IPS DF 4.7 (cell line): Measurements from ENCODE around the gene KCNIP2.

Experiments used
- DNase-seq: peaks from one replicate; pipeline ENCODE4 v3.0.0-alpha.2; 2013; ENCODE audit warnings: low spot score; ENCODE audit errors: extremely low read depth

KCNIP2 gene

DNA sequence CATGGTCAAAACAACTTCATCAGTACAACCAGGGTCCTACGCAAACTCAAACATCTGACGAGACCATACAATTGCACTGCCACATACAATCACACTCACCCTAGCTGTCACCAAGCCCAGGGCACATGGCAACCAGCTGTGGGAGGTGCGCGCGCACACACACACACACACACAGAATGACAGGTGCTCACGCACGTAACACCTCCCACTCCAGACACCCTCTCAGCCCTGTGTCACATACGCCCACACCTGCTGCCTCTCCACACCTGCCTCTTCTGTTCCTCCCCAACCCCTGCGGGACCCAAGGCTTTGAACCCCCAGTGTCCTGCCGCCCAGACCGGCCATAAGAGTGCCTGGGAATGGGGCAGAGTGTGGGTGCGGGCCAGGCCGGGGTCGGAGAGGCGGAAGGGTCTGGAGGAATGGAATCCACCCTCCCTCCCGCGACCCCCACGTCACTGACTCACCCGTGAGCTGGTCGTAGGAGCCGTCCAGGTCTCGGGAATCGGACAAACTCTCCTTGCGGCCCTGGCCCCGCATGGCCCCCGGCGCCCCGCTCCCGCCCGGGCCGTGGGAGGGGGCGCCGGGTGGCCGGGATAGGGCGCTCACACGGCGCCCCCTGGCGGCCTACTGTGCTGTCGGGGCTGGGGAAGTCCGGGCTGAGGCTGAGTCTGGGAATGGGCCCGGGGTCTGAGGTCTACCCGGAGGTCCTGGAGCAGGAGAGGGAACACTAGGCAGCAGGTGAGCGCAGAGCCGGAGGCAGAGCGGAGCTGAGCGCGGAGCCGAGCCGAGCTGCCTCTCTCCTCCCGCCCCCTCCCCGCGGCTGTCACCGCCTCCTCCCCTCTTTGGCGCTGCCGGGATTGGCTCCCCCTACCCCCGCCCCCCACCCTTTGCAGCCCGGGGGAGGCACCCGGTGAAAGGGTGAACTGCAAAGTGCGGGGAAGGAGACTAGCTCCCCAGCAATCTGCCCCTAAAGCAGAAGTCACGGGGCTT, at the start of gene KCNIP2:
KCNIP2 (minus strand) TSS at position 769 of the 990 bp plus-strand sequence; CDS start at position 537, 232 bp downstream.
- DNase-seq = no peak

DNA sequence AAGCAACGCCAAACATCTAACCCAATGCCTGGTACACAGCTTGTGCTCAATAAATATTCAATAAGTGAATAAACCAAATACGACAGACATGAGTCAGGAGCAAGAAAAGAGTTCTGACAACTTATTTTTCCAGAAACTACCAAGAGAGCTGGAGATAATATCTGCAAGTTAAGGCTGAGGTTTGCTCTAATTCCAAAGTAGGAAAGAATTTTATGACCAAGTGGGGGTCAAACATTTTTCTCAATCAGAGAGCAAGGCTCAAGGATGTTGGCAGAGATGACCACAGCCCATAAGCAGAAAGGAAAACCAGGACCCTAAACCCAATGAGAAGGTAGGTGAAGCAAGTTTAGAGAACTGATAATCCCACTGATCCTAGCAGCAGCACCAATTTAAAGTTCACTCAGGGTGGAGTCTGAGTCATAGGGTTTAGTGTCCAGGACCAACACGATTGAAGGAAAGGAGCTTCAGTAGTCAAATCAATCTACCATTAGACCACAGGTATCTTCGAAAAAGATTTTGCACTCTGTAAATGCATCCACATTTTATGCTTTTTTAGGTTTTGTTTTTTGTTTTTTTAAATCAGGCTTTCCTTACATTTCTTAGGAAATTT, 49.3 kb upstream of the KCNIP2 start:
- DNase-seq = no peak

DNA sequence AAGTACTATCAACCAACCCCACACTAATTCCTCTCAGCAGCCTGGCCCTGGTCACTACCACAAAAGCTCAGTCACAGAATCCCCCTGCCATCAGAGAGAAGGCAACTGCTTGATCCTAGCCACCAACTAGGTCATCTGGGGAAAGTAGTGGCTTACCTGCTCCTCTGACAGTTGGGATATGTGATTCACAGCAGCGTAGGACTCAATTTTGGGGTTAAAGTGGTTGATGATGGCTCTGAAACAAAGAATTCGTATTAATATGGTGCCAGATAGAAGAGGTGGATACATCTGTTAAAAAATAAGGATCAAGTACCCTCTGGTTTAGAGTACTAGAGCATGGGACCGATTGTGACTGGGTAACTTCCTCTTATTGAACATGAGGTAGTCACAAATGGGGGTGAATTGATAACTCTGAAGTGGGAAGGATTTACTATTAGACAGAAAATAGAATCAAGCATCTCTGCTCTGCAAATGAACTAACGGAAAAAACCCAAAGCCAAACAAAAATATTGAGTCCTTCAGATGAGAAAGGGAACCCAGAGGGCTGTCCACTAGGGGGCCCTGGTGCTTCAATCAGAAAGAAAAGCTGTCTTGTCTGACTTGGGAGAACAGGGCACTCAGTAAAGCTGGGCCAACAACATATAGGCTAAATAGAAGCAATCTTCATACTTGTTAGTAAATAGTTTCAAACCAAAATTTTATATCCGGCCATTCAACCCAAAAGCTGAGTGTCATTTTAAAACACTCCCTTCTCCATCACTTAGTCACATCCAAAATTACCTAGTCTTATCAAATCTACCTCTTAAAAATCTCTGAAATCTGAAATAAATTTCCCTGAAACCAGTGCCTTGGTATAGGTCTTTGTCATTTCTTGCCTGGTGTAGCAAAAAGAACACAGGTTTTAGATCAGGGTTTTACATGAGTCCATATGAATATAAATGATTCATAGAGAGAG, 45.9 kb upstream of the KCNIP2 start:
- no peak for DNase-seq

DNA sequence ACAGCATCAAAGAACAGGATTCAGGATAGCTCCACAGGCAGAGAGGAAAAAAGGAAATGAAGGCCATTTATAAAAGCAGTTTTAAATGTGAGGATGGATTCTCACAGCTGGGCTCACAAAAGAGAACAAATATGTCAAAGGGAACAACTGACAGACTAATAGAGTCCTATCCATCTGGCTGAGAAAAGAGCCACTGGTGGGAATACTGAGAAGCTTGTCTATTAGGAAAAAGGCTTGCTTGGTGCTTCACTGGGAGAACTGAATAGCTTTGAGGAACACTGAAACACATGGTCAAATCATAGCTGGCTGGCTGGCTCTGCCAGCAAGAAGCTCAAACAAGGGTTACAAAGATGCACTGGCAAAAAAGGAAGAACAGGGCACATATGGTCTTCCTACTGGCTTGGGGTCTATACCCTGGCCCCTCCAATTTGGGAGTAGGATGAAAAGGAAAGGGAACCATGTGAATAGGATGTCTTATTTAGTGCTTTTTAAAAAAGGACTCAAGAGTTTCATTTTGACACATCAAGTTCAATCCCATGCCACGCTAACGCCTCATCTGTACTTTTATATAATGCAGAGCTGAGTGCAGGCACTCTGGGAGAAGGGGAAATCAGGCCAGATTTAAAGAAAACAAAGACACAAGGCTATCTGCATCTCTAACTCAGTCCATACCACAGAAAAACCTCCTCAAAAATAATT, 44.8 kb upstream of the KCNIP2 start:
- DNase-seq = no peak

DNA sequence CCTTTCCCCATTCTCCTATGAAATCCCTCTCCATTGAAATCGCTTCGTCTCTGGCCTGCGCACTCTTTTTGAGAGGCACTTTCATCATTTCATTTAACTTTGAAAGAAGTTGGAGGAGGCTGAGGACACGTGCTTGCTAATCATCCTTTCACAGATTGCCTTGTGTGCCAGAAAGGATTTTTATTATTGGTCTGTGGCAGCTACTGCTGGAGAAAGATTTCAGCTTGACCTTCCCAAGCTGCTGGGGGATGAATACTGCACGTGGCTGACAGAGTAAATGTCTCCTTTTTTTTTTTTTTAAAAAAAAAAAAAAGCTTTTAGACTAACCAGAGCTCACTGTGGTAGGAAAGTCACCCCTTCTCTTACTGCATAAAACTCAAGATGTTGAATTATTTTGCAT, 44.2 kb upstream of the KCNIP2 start:
- no peak for DNase-seq

DNA sequence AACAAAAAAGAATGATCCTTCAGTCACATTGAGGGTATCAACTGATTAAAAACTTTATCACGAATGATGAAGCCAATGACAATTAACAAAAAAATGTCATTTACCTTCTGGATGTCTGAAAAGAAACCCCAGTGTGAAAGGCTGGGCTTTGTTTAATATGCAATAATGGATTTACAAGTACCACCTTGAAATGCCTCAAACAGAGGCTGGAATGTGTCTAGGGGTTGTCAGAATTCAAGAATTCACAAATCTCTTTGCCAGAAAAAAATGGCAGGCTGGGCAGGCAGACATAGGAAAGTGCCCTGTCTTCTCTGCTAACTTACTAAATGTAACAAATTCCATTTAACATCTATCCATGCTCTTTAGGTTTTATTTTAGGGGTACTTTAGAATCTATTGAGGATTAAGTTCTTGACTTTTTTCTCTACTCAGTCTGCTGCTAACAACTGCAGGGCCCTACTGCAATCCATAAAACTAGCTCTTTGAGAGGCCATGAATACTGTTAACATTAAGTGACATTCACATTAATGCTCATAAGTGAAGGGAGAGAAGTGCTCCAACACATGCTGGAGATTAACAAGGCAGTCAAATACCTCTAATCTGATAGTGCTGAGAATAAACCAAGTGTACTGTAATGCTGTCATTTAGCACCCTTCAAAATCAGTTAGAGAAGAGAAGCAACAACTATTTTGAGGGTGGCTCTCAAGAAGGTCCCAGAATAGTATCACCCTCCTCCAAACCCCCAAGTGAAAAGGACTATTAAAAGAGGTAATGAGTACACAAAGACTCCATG, 43.1 kb upstream of the KCNIP2 start:
- no peak for DNase-seq

DNA sequence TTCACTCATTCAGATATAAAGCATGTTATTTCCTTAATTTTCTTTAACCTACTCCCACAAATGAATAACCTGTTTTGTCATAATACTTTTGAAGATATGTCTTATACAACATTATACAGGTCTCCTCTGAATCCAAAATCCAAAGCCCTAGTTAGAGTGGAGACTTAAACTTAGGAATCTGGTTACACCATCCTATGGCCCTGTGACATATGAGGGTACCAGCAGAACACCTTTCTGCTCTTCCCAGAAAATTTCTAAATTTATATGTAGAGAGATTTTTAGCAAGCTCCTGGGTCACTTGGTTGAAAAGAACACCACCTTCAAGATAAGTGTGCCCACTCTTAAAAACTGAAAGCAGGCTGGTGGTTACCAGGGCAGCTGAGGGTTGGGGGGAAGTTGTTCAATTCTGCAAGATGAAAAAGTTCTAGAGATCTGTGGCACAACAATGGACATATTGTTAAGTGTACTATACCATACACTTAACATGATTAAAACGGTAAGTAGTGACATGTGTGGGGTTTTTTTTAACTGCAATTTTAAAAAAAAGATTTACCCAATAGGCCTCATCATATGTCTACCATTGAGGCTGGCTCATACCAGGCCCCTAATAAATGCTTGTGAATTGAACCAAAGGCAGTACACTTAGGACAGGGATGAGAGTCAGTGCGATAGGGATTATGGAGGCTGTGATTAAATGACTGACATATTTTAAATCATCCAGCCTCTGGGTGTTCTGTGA, 37.6 kb upstream of the KCNIP2 start:
- DNase-seq = no peak

DNA sequence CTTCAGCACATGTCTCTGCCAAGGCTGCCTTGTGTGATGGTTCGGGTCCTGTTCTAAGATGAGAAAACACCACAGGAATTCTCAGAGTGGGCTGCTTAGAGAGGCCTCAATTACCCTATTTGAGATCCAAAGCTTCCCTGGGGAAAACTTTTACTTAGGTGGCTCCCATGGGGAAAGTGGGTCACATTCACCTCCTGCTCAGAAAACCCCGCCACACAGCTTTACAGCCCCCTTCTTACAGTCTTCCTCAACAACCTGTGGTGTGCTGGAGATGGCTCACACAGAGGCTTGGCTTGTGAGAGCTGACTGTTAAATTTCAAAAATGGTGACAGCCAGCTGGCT, 36.6 kb upstream of the KCNIP2 start:
- no peak for DNase-seq

DNA sequence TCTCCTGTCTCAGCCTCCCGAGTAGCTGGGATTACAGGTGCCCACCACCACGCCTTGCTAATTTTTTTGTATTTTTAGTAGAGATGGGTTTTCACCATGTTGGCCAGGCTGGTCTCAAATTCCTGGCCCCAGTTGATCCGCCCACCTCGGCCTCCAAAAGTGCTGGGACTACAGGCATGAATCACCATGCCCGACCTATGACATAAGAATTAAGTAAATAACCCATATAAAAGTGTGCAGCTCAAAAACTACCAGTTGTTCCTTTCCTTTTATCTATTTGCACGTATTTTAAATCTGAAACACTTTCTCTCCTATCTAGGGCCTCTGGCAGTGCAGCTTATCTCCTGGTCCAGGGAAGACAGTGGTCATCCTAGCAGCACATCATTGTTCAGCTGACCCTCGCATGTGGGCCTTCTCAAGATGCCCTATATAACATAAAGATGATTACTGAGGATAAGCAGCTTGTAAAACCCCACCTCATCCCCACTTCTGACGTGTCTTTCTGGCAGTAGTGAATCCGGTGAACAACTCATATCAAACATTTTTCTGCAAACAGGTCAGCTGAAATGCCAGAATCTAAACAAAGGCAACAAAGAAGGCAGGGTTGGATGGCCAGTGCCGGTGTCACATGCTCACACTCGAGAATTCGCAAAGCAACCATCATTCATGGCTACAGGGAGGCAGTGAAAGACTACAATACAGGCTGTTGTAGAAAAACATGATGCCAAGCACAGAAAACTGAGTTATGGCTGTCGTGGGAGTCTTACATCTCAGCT, 36.0 kb upstream of the KCNIP2 start:
- no peak for DNase-seq

DNA sequence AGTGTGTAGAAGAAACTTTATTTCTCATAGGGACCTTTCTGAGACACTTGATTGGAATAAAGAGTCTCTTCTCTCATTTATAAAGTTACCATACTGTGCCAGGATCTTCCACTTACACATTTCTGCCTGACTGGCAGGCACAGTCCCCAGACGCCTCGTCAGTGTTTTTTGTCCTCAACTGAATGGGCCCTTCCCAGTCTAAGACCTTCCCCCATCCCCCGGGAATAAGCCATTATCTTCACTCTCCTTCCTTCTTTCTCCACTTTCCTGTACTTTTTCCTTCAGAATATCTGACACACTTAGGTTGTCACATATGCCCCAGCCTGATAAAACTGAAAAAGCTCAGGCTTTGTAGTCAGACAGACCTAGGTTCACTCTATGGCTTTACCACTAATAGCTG, 35.3 kb upstream of the KCNIP2 start:
- no peak for DNase-seq

DNA sequence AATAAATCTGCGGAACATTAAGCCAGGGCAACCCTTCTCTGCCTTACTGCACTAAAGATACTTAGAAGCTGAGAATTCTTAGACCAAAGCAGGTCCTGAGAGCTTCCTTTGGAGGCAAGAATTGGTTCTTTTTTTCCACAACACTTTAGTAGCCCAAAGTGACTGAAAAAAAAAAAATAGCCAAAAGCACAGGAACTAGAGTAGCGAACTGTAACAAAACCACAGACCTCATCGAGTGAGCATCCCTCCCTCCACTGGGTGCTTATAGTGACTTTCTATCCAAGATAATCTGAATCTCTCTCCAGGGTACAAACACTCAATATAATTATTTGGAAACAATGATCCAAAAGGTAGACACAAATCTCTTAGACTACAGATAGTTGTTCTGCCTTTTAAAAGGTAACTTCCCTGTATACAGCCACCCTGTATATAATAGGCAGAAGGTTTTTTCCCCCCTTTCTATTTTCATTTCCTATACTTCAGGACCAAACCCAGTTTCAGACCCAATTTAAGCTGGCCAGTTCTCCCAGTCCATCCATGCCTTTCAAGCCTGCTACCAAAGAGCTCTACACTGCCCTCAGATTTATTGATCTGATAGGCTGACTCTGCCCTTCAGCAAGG, 31.6 kb upstream of the KCNIP2 start:
- no peak for DNase-seq

DNA sequence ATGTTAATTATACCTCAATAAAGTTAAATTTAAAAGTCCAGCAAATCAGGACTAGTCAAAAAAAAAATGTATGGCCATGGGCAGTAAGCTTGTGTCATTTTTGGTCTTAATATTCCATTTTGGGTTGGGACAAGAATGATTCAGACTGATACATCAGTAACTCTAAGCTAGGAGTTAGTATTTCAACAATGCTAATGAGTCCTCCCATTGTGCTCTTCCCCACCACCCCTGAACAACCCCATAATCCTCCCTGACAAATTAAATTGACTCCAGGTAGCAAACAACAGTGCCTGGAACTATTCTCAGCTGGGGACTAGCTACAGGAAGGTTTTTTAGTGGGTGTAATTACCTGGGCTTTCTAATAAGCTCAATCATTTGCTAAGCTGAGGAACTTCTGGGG, 30.7 kb upstream of the KCNIP2 start:
- no peak for DNase-seq

DNA sequence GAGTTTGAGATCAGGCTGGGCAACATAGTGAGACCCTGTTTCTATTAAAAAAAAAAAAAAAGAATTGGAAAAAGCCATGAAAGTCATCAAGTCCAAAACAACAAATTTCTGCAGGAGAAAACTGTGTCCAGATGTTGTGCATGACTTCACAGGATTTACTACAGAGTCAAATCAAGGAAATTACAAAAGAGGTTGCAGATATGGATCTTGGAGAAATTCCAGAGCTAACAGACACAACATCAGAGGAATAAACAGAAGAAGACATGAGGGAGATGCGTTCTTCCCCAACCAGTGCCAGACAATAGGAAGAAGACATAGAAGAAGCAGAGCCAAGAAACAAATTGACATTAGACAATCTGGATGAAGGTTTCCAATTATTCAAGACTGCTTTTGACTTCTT, 24.3 kb upstream of the KCNIP2 start:
- DNase-seq = no peak

DNA sequence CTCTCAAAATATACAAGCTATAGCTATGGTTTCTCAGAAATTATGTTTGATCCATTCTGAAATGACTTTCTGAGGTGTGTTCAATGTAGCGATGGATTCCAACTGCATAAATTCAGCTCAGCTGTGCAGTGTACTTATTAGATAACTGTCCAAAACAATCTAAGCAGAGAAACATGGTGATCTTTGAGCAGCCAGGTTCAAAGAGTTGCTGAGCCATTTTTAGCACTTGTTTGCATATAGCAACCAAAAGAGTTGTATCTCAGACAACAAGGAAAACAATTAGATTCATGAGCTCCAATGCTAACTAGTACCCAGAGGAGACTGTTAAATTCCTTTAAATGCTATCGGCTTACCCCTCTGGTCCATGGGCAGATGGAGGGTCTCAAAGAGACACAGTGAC, 15.9 kb upstream of the KCNIP2 start:
- no peak for DNase-seq

DNA sequence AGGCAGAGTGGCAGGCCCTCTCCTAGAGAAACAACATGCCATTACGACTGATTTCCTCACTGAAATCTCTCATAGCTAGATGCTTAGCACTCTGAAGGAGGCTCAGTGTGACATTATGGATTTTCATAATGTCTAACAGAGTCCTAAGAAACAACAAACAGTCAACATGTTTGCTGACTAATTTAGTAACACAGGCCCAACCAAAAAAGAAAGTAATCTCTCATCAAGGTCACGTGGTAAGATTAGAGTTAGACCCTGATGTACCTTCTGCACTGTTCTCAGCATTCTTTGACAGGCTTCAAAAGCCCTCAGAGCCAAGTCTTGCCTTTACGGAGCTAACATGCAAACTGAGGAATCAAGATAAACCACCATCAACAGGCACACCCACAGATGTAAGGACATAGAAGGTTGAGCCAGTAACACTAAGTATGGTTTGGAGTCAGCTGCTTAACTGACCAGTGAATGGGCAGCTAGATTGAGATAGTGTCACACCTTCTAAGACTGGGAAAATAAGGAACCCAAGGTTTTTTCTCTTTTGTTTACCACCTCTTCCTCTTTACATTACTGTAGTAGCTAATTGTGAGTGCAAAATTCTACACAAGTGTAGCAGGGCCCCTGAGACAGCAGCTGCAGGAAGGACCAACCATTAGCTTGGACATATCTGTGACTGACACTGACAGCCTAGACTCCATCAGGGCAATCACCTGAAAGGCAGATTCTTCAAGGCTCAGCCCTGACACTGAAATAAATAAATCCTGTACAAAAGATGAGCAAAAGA, 15.3 kb upstream of the KCNIP2 start:
- DNase-seq = no peak

DNA sequence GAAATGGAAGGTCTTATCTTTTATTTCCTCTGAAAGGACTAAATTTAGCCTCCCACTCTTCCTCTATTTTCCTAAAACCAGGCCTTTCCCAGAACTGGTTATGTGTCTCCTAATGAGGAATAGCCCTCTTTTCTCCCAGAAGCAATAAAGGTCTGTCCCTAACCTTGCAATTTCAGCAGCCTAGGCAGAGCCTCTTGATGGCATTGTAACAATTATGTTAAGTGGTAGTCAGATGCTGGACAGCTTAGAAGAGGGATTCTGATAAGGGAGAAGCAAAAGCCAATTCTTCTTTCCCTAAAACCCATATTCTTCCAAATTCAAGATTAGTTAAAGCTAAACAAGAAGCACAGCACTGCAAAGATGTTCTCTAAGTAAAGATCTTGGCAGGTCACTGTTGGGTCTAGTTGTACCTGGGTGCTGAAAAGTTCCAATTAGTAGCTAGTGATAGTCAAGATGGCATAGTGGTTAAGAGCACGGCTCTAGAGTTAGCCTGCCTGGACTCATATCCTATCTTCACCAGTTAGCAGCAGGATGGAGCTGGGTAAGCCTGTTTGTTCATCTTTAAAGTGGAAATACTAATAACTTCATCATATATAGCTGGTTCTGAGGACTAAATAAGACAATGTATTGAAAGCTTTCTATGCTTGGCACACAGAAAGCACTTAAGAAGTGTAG, 14.3 kb upstream of the KCNIP2 start:
- DNase-seq = no peak

DNA sequence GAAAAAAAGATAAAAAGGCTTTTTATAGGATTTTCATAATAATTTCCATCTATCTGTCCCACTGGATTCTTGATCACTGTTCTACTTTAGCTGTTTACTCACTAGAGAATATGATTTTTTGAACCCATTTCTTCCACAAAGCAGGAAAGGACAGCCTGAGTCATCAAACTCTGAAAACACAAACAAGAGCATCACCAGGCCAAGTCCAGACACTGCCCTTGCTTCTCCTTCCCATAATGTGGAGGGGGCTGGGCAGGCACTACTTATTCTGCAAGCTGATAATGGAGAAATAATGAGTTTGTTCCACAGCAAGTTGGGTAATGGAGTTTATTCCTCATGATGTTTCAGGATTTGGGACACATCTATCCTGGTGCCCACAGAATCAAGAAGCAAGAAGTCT, 13.0 kb upstream of the KCNIP2 start:
- DNase-seq = no peak
